CD14-positive monocyte (primary cell): ENCODE measurements around the gene HSBP1L1. TPM values are rescaled to one million over a fixed set of nuclear protein-coding genes. Genes with fewer than 3 reads are reported as not detected.
A peak's percentile ranks its signal among the peaks of the same experiment; 100 is the strongest.

Experiments
- DNase-seq, 3 donors: peaks; one replicate each; pipeline ENCODE4 v3.0.0-alpha.2; 2011 to 2022
- H2AFZ ChIP-seq: 2 replicates; pipeline ENCODE4 v1.6.0; 2012; ENCODE audit warnings: mild to moderate bottlenecking, low read depth, low read length, inconsistent platforms; ENCODE audit not compliant: insufficient read depth, poor library complexity, severe bottlenecking
- H3K27ac ChIP-seq, 2 donors: 1 replicate in 1 of 2; 2 replicates in 1 of 2; pipeline ENCODE4 v1.5.1; 2012 to 2013; ENCODE audit warnings: low read length in 2 of 2, control low read depth in 1 of 2, inconsistent platforms in 1 of 2, low read depth in 1 of 2, mild to moderate bottlenecking in 1 of 2
- H3K27me3 ChIP-seq, 2 donors: one replicate each; pipeline versions ENCODE4 v1.6.0 to v1.6.1; 2011 to 2013; ENCODE audit warnings: low read length in 2 of 2; ENCODE audit not compliant: control insufficient read depth in 2 of 2, insufficient read depth in 2 of 2
- H3K36me3 ChIP-seq, 2 donors: replicated peaks in 1 of 2; 1 replicate in 1 of 2; 2 replicates in 1 of 2; pipeline versions ENCODE4 v1.5.1 to v1.6.1; 2012 to 2013; ENCODE audit warnings: low read length in 2 of 2, control low read depth in 1 of 2, inconsistent platforms in 1 of 2, mild to moderate bottlenecking in 1 of 2; ENCODE audit not compliant: insufficient read depth in 2 of 2, control insufficient read depth in 1 of 2
- H3K4me1 ChIP-seq, 2 donors: 1 replicate in 1 of 2; 2 replicates in 1 of 2; pipeline versions ENCODE4 v1.5.1 to v1.6.1; 2012 to 2013; ENCODE audit warnings: low read length in 2 of 2, control low read depth in 1 of 2, inconsistent platforms in 1 of 2, mild to moderate bottlenecking in 1 of 2, moderate library complexity in 1 of 2; ENCODE audit not compliant: insufficient read depth in 2 of 2, control insufficient read depth in 1 of 2
- H3K4me2 ChIP-seq: replicated peaks from 2 replicates; pipeline ENCODE3; 2012; ENCODE audit warnings: low read length, moderate library complexity, mild to moderate bottlenecking; ENCODE audit not compliant: poor library complexity, severe bottlenecking; ENCODE audit errors: extremely low read depth
- H3K4me3 ChIP-seq, 3 experiments: fragments of 200-600 bp in 1 of 3; sonication (generic) in 1 of 3; replicated peaks in 1 of 3; 1 replicate in 2 of 3; 2 replicates in 1 of 3; pipeline ENCODE4 v1.5.1; 2011 to 2013; ENCODE audit warnings: low read length in 3 of 3, mild to moderate bottlenecking in 3 of 3, control low read depth in 2 of 3, low read depth in 2 of 3, inconsistent platforms in 1 of 3, moderate library complexity in 1 of 3
- H3K79me2 ChIP-seq: 2 replicates; pipeline ENCODE4 v1.6.0; 2012; ENCODE audit warnings: mild to moderate bottlenecking, control low read depth, inconsistent platforms, low read length, moderate library complexity; ENCODE audit not compliant: insufficient read depth
- H3K9ac ChIP-seq: 2 replicates; pipeline ENCODE4 v1.6.0; 2017; ENCODE audit warnings: low read length, mild to moderate bottlenecking; ENCODE audit not compliant: insufficient read depth, poor library complexity, severe bottlenecking
- H3K9me3 ChIP-seq, 2 donors: replicated peaks in 1 of 2; 1 replicate in 1 of 2; 2 replicates in 1 of 2; pipeline versions ENCODE4 v1.5.1 to v1.6.1; 2012 to 2013; ENCODE audit warnings: low read length in 2 of 2, control low read depth in 1 of 2; ENCODE audit not compliant: control insufficient read depth in 1 of 2, insufficient read depth in 1 of 2
- H4K20me1 ChIP-seq: 2 replicates; pipeline ENCODE4 v1.6.0; 2012; ENCODE audit warnings: mild to moderate bottlenecking, low read length, control low read depth, moderate library complexity; ENCODE audit not compliant: insufficient read depth
- H3K27ac Mint-ChIP-seq, 7 donors: one replicate each; pipeline ENCODE4 v1.8.0; 2020; ENCODE audit warnings: mild to moderate bottlenecking in 7 of 7, mixed read lengths in 7 of 7, moderate library complexity in 6 of 7, inconsistent platforms in 2 of 7
- H3K27me3 Mint-ChIP-seq, 3 donors: one replicate each; pipeline ENCODE4 v1.8.0; 2021 to 2022; ENCODE audit warnings: low read depth in 3 of 3, mild to moderate bottlenecking in 3 of 3, mixed read lengths in 3 of 3, moderate library complexity in 3 of 3, inconsistent platforms in 1 of 3
- H3K36me3 Mint-ChIP-seq, 2 donors: one replicate each; pipeline ENCODE4 v1.8.0; 2020; ENCODE audit warnings: mixed read lengths in 2 of 2, inconsistent platforms in 1 of 2, mild to moderate bottlenecking in 1 of 2
- H3K4me1 Mint-ChIP-seq: one replicate; pipeline ENCODE4 v1.8.0; 2020; ENCODE audit warnings: mild to moderate bottlenecking, mixed read lengths
- H3K4me3 Mint-ChIP-seq, 2 donors: one replicate each; pipeline ENCODE4 v1.8.0; 2020; ENCODE audit warnings: mild to moderate bottlenecking in 2 of 2, mixed read lengths in 2 of 2, moderate library complexity in 1 of 2
- H3K9me3 Mint-ChIP-seq, 7 donors: one replicate each; pipeline ENCODE4 v1.8.0; 2020 to 2022; ENCODE audit warnings: mixed read lengths in 7 of 7, mild to moderate bottlenecking in 6 of 7, moderate library complexity in 6 of 7, inconsistent platforms in 2 of 7
- CTCF ChIP-seq: fragments of 200-600 bp; IDR thresholded peaks from one replicate; pipeline ENCODE4 v1.8.0; 2022; ENCODE audit warnings: antibody characterized with exemption, mild to moderate bottlenecking
- WGBS: methylation state at CpG from one replicate; pipeline ENCODE4 v1.1.5; 2013; ENCODE audit warnings: missing lambda C conversion rate; ENCODE audit not compliant: insufficient coverage; 5-methylcytosine and 5-hydroxymethylcytosine counted together
- intact Hi-C, 2 donors: fragments of 100-400 bp; cut with micrococcal nuclease; formaldehyde crosslinking; loops; one replicate each; pipeline versions ENCODE4 v1.15.0 to v1.15.1; 2023
- polyA plus RNA-seq, 3 donors: library from polyadenylated mRNA; depleted of rRNA in 1 of 3; unstranded in 2 of 3; stranded (reverse) in 1 of 3; fragments of 300-500 nt in 2 of 3; fragments of >200 nt in 1 of 3; fragmentation: Illumina TruSeq in 2 of 3; gene quantifications; 1 replicate in 2 of 3; 2 replicates in 1 of 3; pipeline ENCODE4 v1.2.3, GENCODE V29; 2012 to 2021

Gene HSBP1L1
- polyA plus RNA-seq, 3 donors = 2.5 to 13.2 (median 10.8) TPM

DNA sequence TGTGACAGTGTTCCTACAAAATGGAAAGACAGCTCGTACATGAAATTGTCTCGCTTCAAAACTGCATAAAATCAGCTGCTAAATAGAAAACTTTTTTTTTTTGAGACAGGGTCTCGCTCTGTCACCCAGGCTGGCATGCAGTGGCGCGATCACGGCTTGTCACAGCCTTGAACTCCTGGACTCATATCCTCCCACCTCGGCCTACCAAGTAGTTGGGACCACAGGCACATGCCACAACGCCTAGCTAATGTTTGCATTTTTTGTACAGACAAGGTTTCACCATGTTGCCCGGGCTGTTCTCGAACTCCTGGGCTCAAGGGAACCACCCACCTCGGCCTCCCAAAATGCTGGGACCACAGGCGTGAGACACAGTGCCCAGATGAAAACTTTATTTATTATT, 20.7 kb downstream of the HSBP1L1 start:
- Mint-ChIP-seq H3K4me3 (no peak overlapping the region), H3K27ac (peak overlapping the region in 4 of 7 donors; percentile 21 to 73 (median 30)), H3K27me3 (no peaks in the 10 kb centered on the region), H3K36me3 (peaks cover 18 to 28% of the 10 kb centered on the region in 2 donors), H3K4me1 (peaks cover 42% of the 10 kb centered on the region), H3K9me3 (peaks cover 0 to 2% (median 0%) of the 10 kb centered on the region in 7 donors)
- H3K9ac ChIP-seq = no peak overlapping the region
- peaks cover 6 to 27% of the 10 kb centered on the region in 2 donors for H3K36me3 ChIP-seq
- no peaks in the 10 kb centered on the region for H3K27me3 ChIP-seq
- H3K79me2 ChIP-seq = peaks cover 83% of the 10 kb centered on the region
- peaks cover 62% of the 10 kb centered on the region for H4K20me1 ChIP-seq
- no peak overlapping the region for H3K4me3 ChIP-seq
- no peak overlapping the region for H3K4me2 ChIP-seq
- no peak overlapping the region for H2AFZ ChIP-seq
- intact Hi-C loops = loop anchor here (5.0 to 10.0 kb wide), 4 partner anchors 33 to 190 kb away; partner anchors contain the start of genes SLC66A2 (in 2 of the 2), KCNG2 (in 1 of the 2) and RBFA (in 1 of the 2)
- peaks cover 34 to 43% of the 10 kb centered on the region in 2 donors for H3K4me1 ChIP-seq
- no peak for DNase-seq
- TF ChIP-seq CTCF = no peak
- H3K27ac ChIP-seq = peak overlapping the region in 1 of 2 donors; percentile 77
- no peaks in the 10 kb centered on the region for H3K9me3 ChIP-seq
- WGBS = 91% methylated on average over 7 of the region's 12 CpGs

- Histone ChIP-seq H3K36me3 (peaks cover 6 to 24% of the 10 kb centered on the region in 2 donors), H3K4me1 (peaks cover 34 to 43% of the 10 kb centered on the region in 2 donors), H3K9ac (no peak overlapping the region), H3K27me3 (no peaks in the 10 kb centered on the region), H2AFZ (no peak overlapping the region), H3K4me2 (peak overlapping the region; percentile 88), H3K4me3 (peak overlapping the region in 1 of 3 experiments; percentile 96), H4K20me1 (peaks cover 46% of the 10 kb centered on the region), H3K9me3 (no peaks in the 10 kb centered on the region), H3K79me2 (peaks cover 68% of the 10 kb centered on the region), H3K27ac (peak overlapping the region in 1 of 2 donors; percentile 95)
- 76% methylated on average over 4 of the region's 7 CpGs for WGBS
- Mint-ChIP-seq H3K27ac (peak overlapping the region in 6 of 7 donors; percentile 40 to 92 (median 76)), H3K4me3 (peak overlapping the region; percentile 83 to 93), H3K27me3 (no peaks in the 10 kb centered on the region), H3K36me3 (peaks cover 18 to 26% of the 10 kb centered on the region in 2 donors), H3K4me1 (peaks cover 41% of the 10 kb centered on the region), H3K9me3 (peaks cover 0 to 2% (median 0%) of the 10 kb centered on the region in 7 donors)
- intact Hi-C loops = loop anchor here (5.0 to 10.0 kb wide), 4 partner anchors 34 to 192 kb away; partner anchors contain the start of genes SLC66A2 (in 2 of the 2), KCNG2 (in 1 of the 2) and RBFA (in 1 of the 2)
- TF ChIP-seq CTCF = no peak
- DNase-seq = no peak
These were observed 22.3 kb downstream of the HSBP1L1 start for GRCh38 chr18:79986726-79987125.
